GM12878 (cell line): ENCODE measurements around the gene DLEC1. TPM values are rescaled to one million over a fixed set of nuclear protein-coding genes. Genes with fewer than 3 reads are reported as not detected.

Source experiments
- ATAC-seq: fragments of 200-7000 bp; cut with Tn5 transposase; 3 replicates; pipeline ENCODE4 v1.9.1; 2020; ENCODE audit warnings: mild to moderate bottlenecking, moderate library complexity
- BruUV-seq: library from RNA; stranded (reverse); fragments of 400-500 nt; replicated peaks from 2 replicates; lab custom pipeline; 2021; lab: Mats Ljungman, UMichigan
- CTCF ChIA-PET: fragments of 300-600 bp; sonication (Branson Sonifier 250); formaldehyde crosslinking; extraction: SDS; loops from one replicate; lab custom pipeline; 2021; ENCODE audit warnings: inconsistent platforms; lab: Yijun Ruan, JAX
- POLR2A ChIA-PET: fragments of 350-600 bp; formaldehyde crosslinking; extraction: SDS; loops from one replicate; lab custom pipeline; 2021; ENCODE audit warnings: inconsistent platforms; lab: Charles Lee
- RAD21 ChIA-PET: fragments of 300-600 bp; sonication (Branson Sonifier 250); formaldehyde crosslinking; loops from one replicate; lab custom pipeline; 2023; ENCODE audit warnings: antibody characterized with exemption; ENCODE audit not compliant: unreplicated experiment; lab: Charles Lee
- SMC1A ChIA-PET: fragments of 300-600 bp; sonication (Branson Sonifier 250); formaldehyde crosslinking; loops from one replicate; lab custom pipeline; 2023; ENCODE audit not compliant: unreplicated experiment, uncharacterized antibody; lab: Charles Lee
- DNase-seq: peaks from one replicate; pipeline ENCODE4 v3.0.0-alpha.2; 2011; ENCODE audit warnings: low read depth, low spot score
- FAIRE-seq: peaks from 3 replicates; lab custom pipeline; 2011; peaks lifted over from hg19 to GRCh38; lab: Jason Lieb, UNC
- H2AFZ ChIP-seq: 2 replicates; pipeline ENCODE4 v1.6.0; 2011; ENCODE audit warnings: low read depth, low read length, control low read depth; ENCODE audit not compliant: control insufficient read depth
- H3K27ac ChIP-seq: 2 replicates; pipeline ENCODE4 v1.5.1; 2011; ENCODE audit warnings: control low read depth; ENCODE audit not compliant: control insufficient read depth, insufficient read depth
- H3K27me3 ChIP-seq, 2 experiments: replicated peaks in 1 of 2; 2 replicates each; pipeline versions ENCODE4 v1.6.0 to v1.6.1; 2011; ENCODE audit warnings: low read length in 1 of 2; ENCODE audit not compliant: control insufficient read depth in 2 of 2, insufficient read depth in 2 of 2
- H3K36me3 ChIP-seq, 2 experiments: 2 replicates each; pipeline ENCODE4 v1.5.1; 2011; ENCODE audit warnings: low read length in 1 of 2; ENCODE audit not compliant: control insufficient read depth in 2 of 2, insufficient read depth in 2 of 2
- H3K4me1 ChIP-seq: 2 replicates; pipeline ENCODE4 v1.6.1; 2011; ENCODE audit warnings: mild to moderate bottlenecking, low read length, moderate library complexity, mixed read lengths; ENCODE audit not compliant: control insufficient read depth, insufficient read depth
- H3K4me2 ChIP-seq: 2 replicates; pipeline ENCODE4 v1.6.0; 2011; ENCODE audit warnings: control low read depth; ENCODE audit not compliant: control insufficient read depth, insufficient read depth
- H3K4me3 ChIP-seq: fragments of 200-600 bp; sonication (generic); 2 replicates; pipeline ENCODE4 v1.5.1; 2016
- H3K79me2 ChIP-seq: 2 replicates; pipeline ENCODE4 v1.6.0; 2011; ENCODE audit warnings: low read length; ENCODE audit not compliant: control insufficient read depth, insufficient read depth
- H3K9ac ChIP-seq: 2 replicates; pipeline ENCODE4 v1.8.0; 2011; ENCODE audit warnings: low read length, control low read depth, mixed read lengths; ENCODE audit not compliant: control insufficient read depth, insufficient read depth
- H3K9me3 ChIP-seq: replicated peaks from 3 replicates; pipeline ENCODE4 v1.5.1; 2011; ENCODE audit warnings: mild to moderate bottlenecking, low read length; ENCODE audit not compliant: control insufficient read depth, insufficient read depth
- H4K20me1 ChIP-seq: 2 replicates; pipeline ENCODE4 v1.6.0; 2011; ENCODE audit not compliant: control insufficient read depth, insufficient read depth
- ASH2L ChIP-seq: fragments of 300-600, 200-600 bp; sonication (generic); IDR thresholded peaks from 2 replicates; pipeline ENCODE4 v1.6.1; 2017; ENCODE audit warnings: low read depth, mild to moderate bottlenecking, borderline replicate concordance
- BRCA1 ChIP-seq: IDR thresholded peaks from 2 replicates; pipeline ENCODE4 v1.6.1; 2011; ENCODE audit warnings: low read depth, low read length, improper control_type of control experiment
- CEBPZ ChIP-seq: fragments of 150-350 bp; IDR thresholded peaks from 2 replicates; pipeline ENCODE4 v1.6.1; 2016; ENCODE audit warnings: low read depth, low read length
- DPF2 ChIP-seq: fragments of 450-650 bp; IDR thresholded peaks from 2 replicates; pipeline ENCODE4 v1.6.1; 2017; ENCODE audit warnings: mild to moderate bottlenecking
- IKZF2 ChIP-seq, 2 experiments: fragments of 450-650 bp; IDR thresholded peaks; 2 replicates each; pipeline ENCODE4 v1.6.1; 2017; ENCODE audit warnings: mild to moderate bottlenecking in 2 of 2, moderate library complexity in 2 of 2
- PML ChIP-seq: IDR thresholded peaks from 2 replicates; pipeline ENCODE4 v1.6.1; 2012; ENCODE audit warnings: low read length, inconsistent platforms
- POU2F2 ChIP-seq: IDR thresholded peaks from 3 replicates; pipeline ENCODE4 v1.6.1; 2011; ENCODE audit warnings: low read depth, mild to moderate bottlenecking, low read length, borderline replicate concordance
- SUZ12 ChIP-seq: fragments of 200-600 bp; sonication (generic); IDR thresholded peaks from one replicate; pipeline ENCODE4 v1.6.1; 2018; ENCODE audit warnings: antibody characterized with exemption, mild to moderate bottlenecking; ENCODE audit not compliant: unreplicated experiment
- TCF3 ChIP-seq: IDR thresholded peaks from 2 replicates; pipeline ENCODE4 v1.6.1; 2012; ENCODE audit warnings: low read depth, mild to moderate bottlenecking, low read length, borderline replicate concordance; ENCODE audit not compliant: insufficient read depth
- TCF7 ChIP-seq: IDR thresholded peaks from 2 replicates; pipeline ENCODE4 v1.6.1; 2014; ENCODE audit warnings: antibody characterized with exemption, borderline replicate concordance
- YBX1 ChIP-seq: fragments of 450-650 bp; IDR thresholded peaks from 2 replicates; pipeline ENCODE4 v1.6.1; 2016; ENCODE audit warnings: antibody characterized with exemption
- WGBS: methylation state at CpG from one replicate; pipeline ENCODE4 v1.1.6; 2016; ENCODE audit warnings: low lambda C conversion rate; ENCODE audit not compliant: insufficient replicate concordance, insufficient coverage; ENCODE audit errors: missing lambda C conversion rate; 5-methylcytosine and 5-hydroxymethylcytosine counted together
- in situ Hi-C: fragments of 300-500 bp; cut with MboI; formaldehyde crosslinking; loops from 9 replicates; pipeline ENCODE4 v1.14.3; 2018; ENCODE audit warnings: mixed read lengths
- intact Hi-C: fragments of 100-400 bp; cut with micrococcal nuclease; formaldehyde crosslinking; loops from one replicate; pipeline ENCODE4 v1.14.2; 2022; ENCODE audit not compliant: unreplicated experiment
- polyA plus RNA-seq, 11 experiments: library from polyadenylated mRNA; depleted of rRNA in 4 of 11; unstranded in 6 of 11; stranded (reverse) in 5 of 11; fragments of >200 nt; fragmentation: Nextera tagmentation in 4 of 11; fragmentation: Illumina TruSeq in 1 of 11; extraction: Ambion mirVana in 4 of 11; extraction: Trizol in 1 of 11; gene quantifications; 1 replicate in 1 of 11; 2 replicates in 10 of 11; pipeline versions ENCODE4 v1.2.1 to v1.2.3, GENCODE V29; 2011 to 2016; ENCODE audit warnings: inconsistent platforms in 2 of 11, missing spikeins in 2 of 11, low read depth in 1 of 11
- total RNA-seq, 4 experiments: library from RNA; depleted of rRNA in 3 of 4; stranded (reverse); fragments of >200 nt in 3 of 4; fragmentation: Illumina TruSeq in 1 of 4; extraction: Trizol in 1 of 4; gene quantifications; 2 replicates each; pipeline versions ENCODE4 v1.2.1 to v1.2.3, GENCODE V29; 2013 to 2021
- TF ChIP-seq, protein P1 (sequence below): fragments of 450-650 bp; IDR thresholded peaks from 2 replicates; pipeline ENCODE4 v1.6.1; 2017; ENCODE audit warnings: mild to moderate bottlenecking, moderate library complexity
- TF ChIP-seq, protein P2 (sequence below), 3 experiments: IDR thresholded peaks in 2 of 3; conservative IDR thresholded peaks in 1 of 3; 2 replicates each; pipeline ENCODE4 v1.5.1; 2011; ENCODE audit warnings: low read depth in 3 of 3, low read length in 3 of 3, mild to moderate bottlenecking in 3 of 3, control low read depth in 2 of 3, moderate library complexity in 2 of 3, inconsistent platforms in 1 of 3, mixed read lengths in 1 of 3; ENCODE audit not compliant: control insufficient read depth in 2 of 3, insufficient read depth in 1 of 3; ENCODE audit errors: extremely low read depth in 1 of 3
- TF ChIP-seq, protein P3 (sequence below): IDR thresholded peaks from 2 replicates; pipeline ENCODE4 v1.6.1; 2012; ENCODE audit warnings: low read depth, low read length, improper control_type of control experiment

The DLEC1 gene
- total and polyA plus RNA-seq, 10 of the 15 experiments (the other 5 are each of a cell fraction or from before 2014, with no cell fraction given): 0.03 to 0.29 (median 0.07) TPM; not detected in 3

GRCh38 chr3:38016847-38017444 is 22.1 kb upstream of the DLEC1 start:
- ChIA-PET SMC1A (no interaction called here), RAD21 (no interaction called here), CTCF (interaction anchor here (0.7 kb wide), 1 partner anchor 20 kb away, joined by 3 read pairs; no protein-coding TSS in a partner anchor), POLR2A (no interaction called here)
- DNase-seq: no peak
- H3K4me1 ChIP-seq: no peaks in the 10 kb centered on the region
- no peak overlapping the region for H3K4me2 ChIP-seq
- FAIRE-seq: no peak
- no peak for ATAC-seq
- no TSS peak for BruUV-seq
- no peaks in the 10 kb centered on the region; the same call in 2 of the 3 replicates for H3K9me3 ChIP-seq
- WGBS: 35% methylated on average over 6 of the region's 6 CpGs
- no peak overlapping the region for H2AFZ ChIP-seq
- H3K79me2 ChIP-seq: no peaks in the 10 kb centered on the region
- H3K36me3 ChIP-seq: no peaks in the 10 kb centered on the region
- H4K20me1 ChIP-seq: no peaks in the 10 kb centered on the region
- no peaks in the 10 kb centered on the region for H3K27me3 ChIP-seq
- intact Hi-C loops (no loop called here), in situ Hi-C loops (no loop called here)
- H3K4me3 ChIP-seq: no peak overlapping the region
- no peak overlapping the region for H3K9ac ChIP-seq
- H3K27ac ChIP-seq: no peak overlapping the region
- TF ChIP-seq TCF7: no peak
- TF ChIP-seq POU2F2: no peak
- no peak for TF ChIP-seq IKZF2 (IDR thresholded peaks at IDR 0.05)
- TF ChIP-seq, protein P1, sequence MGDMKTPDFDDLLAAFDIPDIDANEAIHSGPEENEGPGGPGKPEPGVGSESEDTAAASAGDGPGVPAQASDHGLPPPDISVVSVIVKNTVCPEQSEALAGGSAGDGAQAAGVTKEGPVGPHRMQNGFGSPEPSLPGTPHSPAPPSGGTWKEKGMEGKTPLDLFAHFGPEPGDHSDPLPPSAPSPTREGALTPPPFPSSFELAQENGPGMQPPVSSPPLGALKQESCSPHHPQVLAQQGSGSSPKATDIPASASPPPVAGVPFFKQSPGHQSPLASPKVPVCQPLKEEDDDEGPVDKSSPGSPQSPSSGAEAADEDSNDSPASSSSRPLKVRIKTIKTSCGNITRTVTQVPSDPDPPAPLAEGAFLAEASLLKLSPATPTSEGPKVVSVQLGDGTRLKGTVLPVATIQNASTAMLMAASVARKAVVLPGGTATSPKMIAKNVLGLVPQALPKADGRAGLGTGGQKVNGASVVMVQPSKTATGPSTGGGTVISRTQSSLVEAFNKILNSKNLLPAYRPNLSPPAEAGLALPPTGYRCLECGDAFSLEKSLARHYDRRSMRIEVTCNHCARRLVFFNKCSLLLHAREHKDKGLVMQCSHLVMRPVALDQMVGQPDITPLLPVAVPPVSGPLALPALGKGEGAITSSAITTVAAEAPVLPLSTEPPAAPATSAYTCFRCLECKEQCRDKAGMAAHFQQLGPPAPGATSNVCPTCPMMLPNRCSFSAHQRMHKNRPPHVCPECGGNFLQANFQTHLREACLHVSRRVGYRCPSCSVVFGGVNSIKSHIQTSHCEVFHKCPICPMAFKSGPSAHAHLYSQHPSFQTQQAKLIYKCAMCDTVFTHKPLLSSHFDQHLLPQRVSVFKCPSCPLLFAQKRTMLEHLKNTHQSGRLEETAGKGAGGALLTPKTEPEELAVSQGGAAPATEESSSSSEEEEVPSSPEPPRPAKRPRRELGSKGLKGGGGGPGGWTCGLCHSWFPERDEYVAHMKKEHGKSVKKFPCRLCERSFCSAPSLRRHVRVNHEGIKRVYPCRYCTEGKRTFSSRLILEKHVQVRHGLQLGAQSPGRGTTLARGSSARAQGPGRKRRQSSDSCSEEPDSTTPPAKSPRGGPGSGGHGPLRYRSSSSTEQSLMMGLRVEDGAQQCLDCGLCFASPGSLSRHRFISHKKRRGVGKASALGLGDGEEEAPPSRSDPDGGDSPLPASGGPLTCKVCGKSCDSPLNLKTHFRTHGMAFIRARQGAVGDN: no peak
- TF ChIP-seq, protein P2, sequence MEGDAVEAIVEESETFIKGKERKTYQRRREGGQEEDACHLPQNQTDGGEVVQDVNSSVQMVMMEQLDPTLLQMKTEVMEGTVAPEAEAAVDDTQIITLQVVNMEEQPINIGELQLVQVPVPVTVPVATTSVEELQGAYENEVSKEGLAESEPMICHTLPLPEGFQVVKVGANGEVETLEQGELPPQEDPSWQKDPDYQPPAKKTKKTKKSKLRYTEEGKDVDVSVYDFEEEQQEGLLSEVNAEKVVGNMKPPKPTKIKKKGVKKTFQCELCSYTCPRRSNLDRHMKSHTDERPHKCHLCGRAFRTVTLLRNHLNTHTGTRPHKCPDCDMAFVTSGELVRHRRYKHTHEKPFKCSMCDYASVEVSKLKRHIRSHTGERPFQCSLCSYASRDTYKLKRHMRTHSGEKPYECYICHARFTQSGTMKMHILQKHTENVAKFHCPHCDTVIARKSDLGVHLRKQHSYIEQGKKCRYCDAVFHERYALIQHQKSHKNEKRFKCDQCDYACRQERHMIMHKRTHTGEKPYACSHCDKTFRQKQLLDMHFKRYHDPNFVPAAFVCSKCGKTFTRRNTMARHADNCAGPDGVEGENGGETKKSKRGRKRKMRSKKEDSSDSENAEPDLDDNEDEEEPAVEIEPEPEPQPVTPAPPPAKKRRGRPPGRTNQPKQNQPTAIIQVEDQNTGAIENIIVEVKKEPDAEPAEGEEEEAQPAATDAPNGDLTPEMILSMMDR (IDR thresholded peaks at IDR 0.05 in 2 of 3, conservative IDR thresholded peaks at IDR 0.05 in 1 of 3; ENCODE audit: control insufficient read depth in 2 of 3, extremely low read depth in 1 of 3, insufficient read depth in 1 of 3, low read depth in 3 of 3, low read length in 3 of 3): no peak
- TF ChIP-seq PML: no peak
- no peak for TF ChIP-seq ASH2L
- no peak for TF ChIP-seq SUZ12
- TF ChIP-seq, protein P3, sequence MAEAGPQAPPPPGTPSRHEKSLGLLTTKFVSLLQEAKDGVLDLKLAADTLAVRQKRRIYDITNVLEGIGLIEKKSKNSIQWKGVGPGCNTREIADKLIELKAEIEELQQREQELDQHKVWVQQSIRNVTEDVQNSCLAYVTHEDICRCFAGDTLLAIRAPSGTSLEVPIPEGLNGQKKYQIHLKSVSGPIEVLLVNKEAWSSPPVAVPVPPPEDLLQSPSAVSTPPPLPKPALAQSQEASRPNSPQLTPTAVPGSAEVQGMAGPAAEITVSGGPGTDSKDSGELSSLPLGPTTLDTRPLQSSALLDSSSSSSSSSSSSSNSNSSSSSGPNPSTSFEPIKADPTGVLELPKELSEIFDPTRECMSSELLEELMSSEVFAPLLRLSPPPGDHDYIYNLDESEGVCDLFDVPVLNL: no peak
- no peak for TF ChIP-seq YBX1
- no peak for TF ChIP-seq TCF3
- TF ChIP-seq CEBPZ: no peak
- TF ChIP-seq BRCA1: no peak
- TF ChIP-seq DPF2: no peak
